ENCODE measurements around the gene KIF16B.

GRCh38 chr20:16392346-16392745, 180.9 kb downstream of the KIF16B start:
- no peak for TF ChIP-seq CSRNP3 (CRISPR knock-in tag; IDR thresholded peaks at IDR 0.05)
- no peak for TF ChIP-seq CREB5 (CRISPR knock-in tag; IDR thresholded peaks at IDR 0.05; ENCODE audit: low read depth)
- TF ChIP-seq ARNTL (CRISPR knock-in tag; IDR thresholded peaks at IDR 0.05; ENCODE audit: borderline replicate concordance, low read depth): no peak

Measured in SK-N-SH treated with all-trans-retinoic acid at 6 μM for 48 hours (cell line).